Uterus (tissue), 4 donors: ENCODE measurements around the gene CAMKK2. TPM values are rescaled to one million over a fixed set of nuclear protein-coding genes. Genes with fewer than 3 reads are reported as not detected.

ENCODE experiments used
- DNase-seq, 2 donors: peaks; one replicate each; pipeline ENCODE4 v3.0.0-alpha.2; 2019 to 2020
- H3K27ac ChIP-seq, 2 donors: fragments of 200-600 bp; sonication (generic); 1 replicate in 1 of 2; 2 replicates in 1 of 2; pipeline ENCODE4 v1.5.1; 2016 to 2018
- H3K27me3 ChIP-seq, 2 donors: fragments of 200-600 bp; sonication (generic); one replicate each; pipeline ENCODE4 v1.5.1; 2018 to 2019; ENCODE audit warnings: control low read depth in 1 of 2
- H3K36me3 ChIP-seq, 2 donors: fragments of 200-600 bp; sonication (generic); one replicate each; pipeline ENCODE4 v1.5.1; 2019; ENCODE audit warnings: control low read depth in 1 of 2
- H3K4me1 ChIP-seq, 2 donors: fragments of 200-600 bp; sonication (generic); one replicate each; pipeline ENCODE4 v1.5.1; 2018 to 2019; ENCODE audit warnings: control low read depth in 1 of 2
- H3K4me3 ChIP-seq, 2 donors: fragments of 200-600 bp; sonication (generic); 1 replicate in 1 of 2; 2 replicates in 1 of 2; pipeline ENCODE4 v1.5.1; 2018 to 2019; ENCODE audit warnings: mild to moderate bottlenecking in 1 of 2
- H3K9me3 ChIP-seq, 2 donors: fragments of 200-600 bp; sonication (generic); one replicate each; pipeline ENCODE4 v1.5.1; 2019; ENCODE audit warnings: control low read depth in 1 of 2
- CTCF ChIP-seq, 4 experiments: fragments of 200-600 bp in 2 of 4; fragments of 450-650 bp in 2 of 4; sonication (generic) in 2 of 4; IDR thresholded peaks; one replicate each; pipeline ENCODE4 v1.5.1; 2016 to 2019; ENCODE audit warnings: antibody characterized with exemption in 4 of 4, mild to moderate bottlenecking in 2 of 4, moderate library complexity in 1 of 4
- POLR2A ChIP-seq, 2 donors: fragments of 450-650 bp; IDR thresholded peaks; one replicate each; pipeline ENCODE4 v1.6.1; 2016; ENCODE audit warnings: antibody characterized with exemption in 2 of 2, mild to moderate bottlenecking in 1 of 2, moderate library complexity in 1 of 2
- intact Hi-C: fragments of 100-400 bp; cut with DNase I; formaldehyde crosslinking; loops from one replicate; pipeline ENCODE4 v1.15.1; 2023; ENCODE audit warnings: low total_unique reads
- total RNA-seq, 4 donors: library from RNA; depleted of rRNA in 3 of 4; stranded (reverse); fragments of >200 nt in 3 of 4; gene quantifications; one replicate each; pipeline versions ENCODE4 v1.1.0 to v1.2.4, GENCODE V29; 2014 to 2023
- donor health status: DM: yes; HTN: yes; CAD: no.

The CAMKK2 gene
- total RNA-seq, 4 donors from 2014 or later: 7.9 to 55.1 (median 22.6) TPM

GRCh38 chr12:121223292-121224285 is 72.9 kb downstream of the CAMKK2 start:
- H3K4me3 ChIP-seq: no peak overlapping the region
- no peak for DNase-seq
- no peaks in the 10 kb centered on the region for H3K27me3 ChIP-seq
- no peak overlapping the region for H3K27ac ChIP-seq
- no peaks in the 10 kb centered on the region for H3K36me3 ChIP-seq
- no peaks in the 10 kb centered on the region for H3K9me3 ChIP-seq
- TF ChIP-seq CTCF (IDR thresholded peaks at IDR 0.05) (no peak), POLR2A (IDR thresholded peaks at IDR 0.05) (no peak)
- H3K4me1 ChIP-seq: no peaks in the 10 kb centered on the region
- intact Hi-C loops: no loop called here

GRCh38 chr12:121222847-121223246 is 73.7 kb downstream of the CAMKK2 start:
- DNase-seq: no peak
- Histone ChIP-seq H3K9me3 (no peaks in the 10 kb centered on the region), H3K36me3 (no peaks in the 10 kb centered on the region), H3K4me3 (no peak overlapping the region), H3K27me3 (no peaks in the 10 kb centered on the region), H3K27ac (no peak overlapping the region), H3K4me1 (no peaks in the 10 kb centered on the region)
- TF ChIP-seq POLR2A (IDR thresholded peaks at IDR 0.05) (no peak), CTCF (IDR thresholded peaks at IDR 0.05) (no peak)
- intact Hi-C loops: no loop called here

GRCh38 chr12:121219353-121219986 is 77.0 kb downstream of the CAMKK2 start:
- intact Hi-C loops: no loop called here
- no peak overlapping the region for H3K27ac ChIP-seq
- no peak for TF ChIP-seq POLR2A (IDR thresholded peaks at IDR 0.05)
- TF ChIP-seq CTCF (IDR thresholded peaks at IDR 0.05): no peak
- DNase-seq: no peak
- H3K4me1 ChIP-seq: peaks cover 0 to 5% of the 10 kb centered on the region in 2 donors
- no peaks in the 10 kb centered on the region for H3K36me3 ChIP-seq
- H3K4me3 ChIP-seq: no peak overlapping the region
- H3K9me3 ChIP-seq: no peaks in the 10 kb centered on the region
- H3K27me3 ChIP-seq: no peaks in the 10 kb centered on the region

GRCh38 chr12:121218588-121219352 is 77.7 kb downstream of the CAMKK2 start:
- Histone ChIP-seq H3K27me3 (no peaks in the 10 kb centered on the region), H3K4me3 (no peak overlapping the region), H3K27ac (no peak overlapping the region), H3K4me1 (peaks cover 0 to 7% of the 10 kb centered on the region in 2 donors), H3K9me3 (no peaks in the 10 kb centered on the region), H3K36me3 (no peaks in the 10 kb centered on the region)
- no peak for TF ChIP-seq POLR2A (IDR thresholded peaks at IDR 0.05)
- TF ChIP-seq CTCF (IDR thresholded peaks at IDR 0.05): no peak
- no peak for DNase-seq
- intact Hi-C loops: no loop called here
